Body of pancreas (tissue), 4 donors: Measurements from ENCODE around the gene NUP188. TPM values are rescaled to one million over a fixed set of nuclear protein-coding genes. Genes with fewer than 3 reads are reported as not detected.

Source experiments
- ATAC-seq: fragments of 150-250 bp; one replicate; pipeline ENCODE4 v1.9.1; 2016
- DNase-seq, 4 donors: peaks; one replicate each; pipeline ENCODE4 v3.0.0-alpha.2; 2019
- H3K27ac ChIP-seq, 4 donors: fragments of 200-600 bp; sonication (generic); 1 replicate in 3 of 4; 2 replicates in 1 of 4; pipeline versions ENCODE4 v1.5.1 to v1.6.1; 2016 to 2019; ENCODE audit warnings: mild to moderate bottlenecking in 1 of 4, mixed read lengths in 1 of 4, moderate library complexity in 1 of 4
- H3K27me3 ChIP-seq, 2 donors: fragments of 200-600 bp; sonication (generic); one replicate each; pipeline ENCODE4 v1.6.0; 2016; ENCODE audit warnings: mild to moderate bottlenecking in 1 of 2
- H3K36me3 ChIP-seq, 2 donors: fragments of 200-600 bp; sonication (generic); replicated peaks in 1 of 2; 2 replicates each; pipeline ENCODE4 v1.5.1; 2016; ENCODE audit warnings: low read depth in 2 of 2; ENCODE audit not compliant: insufficient read depth in 1 of 2
- H3K4me1 ChIP-seq: fragments of 200-600 bp; sonication (generic); one replicate; pipeline ENCODE4 v1.6.0; 2016
- H3K4me3 ChIP-seq, 2 donors: fragments of 200-600 bp; sonication (generic); 1 replicate in 1 of 2; 2 replicates in 1 of 2; pipeline ENCODE4 v1.5.1; 2016 to 2019
- H3K9me3 ChIP-seq, 3 donors: fragments of 200-600 bp; sonication (generic); 1 replicate in 2 of 3; 2 replicates in 1 of 3; pipeline ENCODE4 v1.5.1; 2016
- CTCF ChIP-seq, 7 experiments: fragments of 450-650 bp in 4 of 7; fragments of 200-600 bp in 3 of 7; sonication (generic) in 3 of 7; IDR thresholded peaks; one replicate each; pipeline ENCODE4 v1.5.1; 2016 to 2019; ENCODE audit warnings: antibody characterized with exemption in 7 of 7
- POLR2A ChIP-seq, 3 donors: fragments of 450-650 bp; IDR thresholded peaks; one replicate each; pipeline ENCODE4 v1.6.1; 2016; ENCODE audit warnings: antibody characterized with exemption in 3 of 3, mild to moderate bottlenecking in 2 of 3
- WGBS, 2 donors: methylation state at CpG; one replicate each; pipeline ENCODE4 v1.1.5; 2017; 5-methylcytosine and 5-hydroxymethylcytosine counted together
- intact Hi-C: fragments of 100-400 bp; cut with DNase I; formaldehyde crosslinking; loops from one replicate; pipeline ENCODE4 v1.15.1; 2023
- total RNA-seq, 2 donors: library from RNA; depleted of rRNA; stranded (reverse); fragments of >200 nt; gene quantifications; one replicate each; pipeline ENCODE4 v1.1.0, GENCODE V29; 2016

The NUP188 gene
- total RNA-seq, 2 donors from 2014 or later, result 15.2 to 18.9 TPM

GRCh38 chr9:129036241-129036922 lies 88.9 kb downstream of the NUP188 start, which contains the start of gene MIGA2:
Gene MIGA2, plus strand, starts transcription at chr9:129036626. Its CDS starts 3,969 bp downstream, at chr9:129040595.
- Histone ChIP-seq H3K4me3 (peak within 1 kb of the TSS; percentile 97 to 99), H3K27ac (peak within 1 kb of the TSS; percentile 62 to 77 (median 72)), H3K4me1 (peaks cover 21% of the 10 kb centered on the region), H3K9me3 (no peaks in the 10 kb centered on the region), H3K36me3 (no peaks in the 10 kb centered on the region), H3K27me3 (no peaks in the 10 kb centered on the region)
- intact Hi-C loops, result no loop called here
- 0% methylated on average over 26 to 49 of the region's 49 CpGs for WGBS, 2 donors
- TF ChIP-seq CTCF (IDR thresholded peaks at IDR 0.05) (peak in 2 of 7 experiments; percentile 6 to 17), POLR2A (IDR thresholded peaks at IDR 0.05) (peak; percentile 68 to 92 (median 92))
- DNase-seq, result peak; percentile 97 to 99 (median 99)
- ATAC-seq, result peak; percentile 99

GRCh38 chr9:129036923-129037766 lies 89.6 kb downstream of the NUP188 start:
- Histone ChIP-seq H3K9me3 (no peaks in the 10 kb centered on the region), H3K27ac (peak overlapping the region in 3 of 4 donors; percentile 57 to 77 (median 74)), H3K36me3 (peaks cover 0 to 1% of the 10 kb centered on the region in 2 donors), H3K27me3 (no peaks in the 10 kb centered on the region), H3K4me3 (peak overlapping the region; percentile 97 to 99), H3K4me1 (peaks cover 21% of the 10 kb centered on the region)
- no peak for DNase-seq
- TF ChIP-seq CTCF (IDR thresholded peaks at IDR 0.05) (no peak), POLR2A (IDR thresholded peaks at IDR 0.05) (no peak)
- WGBS, 2 donors, result 8 to 9% methylated on average over 29 to 32 of the region's 32 CpGs
- no peak for ATAC-seq
- intact Hi-C loops, result no loop called here

- DNase-seq, result peak in 1 of 4 donors; percentile 31
- TF ChIP-seq POLR2A (IDR thresholded peaks at IDR 0.05) (no peak), CTCF (IDR thresholded peaks at IDR 0.05) (no peak)
- WGBS, 2 donors, result 34 to 47% methylated on average over 6 of the region's 6 CpGs
Measured at GRCh38 chr9:129037767-129038098, 90.2 kb downstream of the NUP188 start.

GRCh38 chr9:129038109-129038852 lies 90.8 kb downstream of the NUP188 start:
- intact Hi-C loops, result no loop called here
- TF ChIP-seq POLR2A (IDR thresholded peaks at IDR 0.05) (no peak), CTCF (IDR thresholded peaks at IDR 0.05) (no peak)
- peak overlapping the region in 2 of 4 donors; percentile 17 to 24 for H3K27ac ChIP-seq
- H3K4me3 ChIP-seq, result no peak overlapping the region
- DNase-seq (peak in 1 of 4 donors; percentile 29), ATAC-seq (no peak)
- peaks cover 21% of the 10 kb centered on the region for H3K4me1 ChIP-seq
- 57 to 69% methylated on average over 5 to 7 of the region's 8 CpGs for WGBS, 2 donors
- peaks cover 0 to 6% of the 10 kb centered on the region in 2 donors for H3K36me3 ChIP-seq
- no peaks in the 10 kb centered on the region for H3K27me3 ChIP-seq
- no peaks in the 10 kb centered on the region for H3K9me3 ChIP-seq

More at GRCh38 chr9:129037767-129038098, 90.2 kb downstream of the NUP188 start:
- ATAC-seq, result no peak
- no peaks in the 10 kb centered on the region for H3K27me3 ChIP-seq
- H3K4me1 ChIP-seq, result peaks cover 21% of the 10 kb centered on the region
- peaks cover 0 to 6% of the 10 kb centered on the region in 2 donors for H3K36me3 ChIP-seq
- intact Hi-C loops, result no loop called here
- H3K27ac ChIP-seq, result peak overlapping the region in 2 of 4 donors; percentile 17 to 24
- no peaks in the 10 kb centered on the region for H3K9me3 ChIP-seq
- no peak overlapping the region for H3K4me3 ChIP-seq
